GM12873 (cell line): ENCODE measurements around the gene KREMEN1.

Source experiments
- TF ChIP-seq, protein P1 (sequence below): IDR thresholded peaks from 2 replicates; pipeline ENCODE4 v1.5.1; 2012; ENCODE audit warnings: low read depth, mild to moderate bottlenecking, moderate library complexity, low read length, control low read depth; ENCODE audit not compliant: insufficient read depth; ENCODE audit errors: missing control alignments

KREMEN1 gene

DNA sequence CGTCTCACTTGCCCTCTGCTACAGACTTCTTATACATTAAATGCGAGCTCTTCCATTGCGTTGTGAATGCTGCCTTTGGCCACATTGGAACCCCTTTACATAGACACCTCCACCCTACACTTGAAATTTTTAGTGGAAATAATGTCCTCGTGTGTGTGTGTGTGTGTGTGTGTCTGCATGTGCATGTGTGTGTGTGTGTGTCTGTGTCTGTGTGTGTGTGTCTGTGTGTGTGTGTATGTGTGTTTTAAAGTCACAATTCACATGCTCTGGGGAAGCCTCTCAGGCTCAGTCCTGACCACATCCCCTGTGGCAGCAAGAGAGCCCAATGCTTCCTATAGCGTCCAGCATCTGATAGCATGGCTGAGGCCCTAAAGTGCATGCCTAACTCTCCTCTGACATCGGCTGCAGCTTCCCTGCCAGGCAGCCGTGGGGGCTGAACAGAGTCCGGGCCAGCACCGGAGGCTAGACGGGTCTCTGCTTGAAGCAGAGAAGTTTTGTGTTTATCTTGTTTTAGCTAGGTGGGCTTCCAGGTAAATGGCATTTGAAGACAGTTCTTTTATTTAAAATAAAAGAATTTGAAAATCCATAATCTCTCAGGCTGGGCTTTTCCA is 68.3 kb downstream of the KREMEN1 start:
- TF ChIP-seq, protein P1, sequence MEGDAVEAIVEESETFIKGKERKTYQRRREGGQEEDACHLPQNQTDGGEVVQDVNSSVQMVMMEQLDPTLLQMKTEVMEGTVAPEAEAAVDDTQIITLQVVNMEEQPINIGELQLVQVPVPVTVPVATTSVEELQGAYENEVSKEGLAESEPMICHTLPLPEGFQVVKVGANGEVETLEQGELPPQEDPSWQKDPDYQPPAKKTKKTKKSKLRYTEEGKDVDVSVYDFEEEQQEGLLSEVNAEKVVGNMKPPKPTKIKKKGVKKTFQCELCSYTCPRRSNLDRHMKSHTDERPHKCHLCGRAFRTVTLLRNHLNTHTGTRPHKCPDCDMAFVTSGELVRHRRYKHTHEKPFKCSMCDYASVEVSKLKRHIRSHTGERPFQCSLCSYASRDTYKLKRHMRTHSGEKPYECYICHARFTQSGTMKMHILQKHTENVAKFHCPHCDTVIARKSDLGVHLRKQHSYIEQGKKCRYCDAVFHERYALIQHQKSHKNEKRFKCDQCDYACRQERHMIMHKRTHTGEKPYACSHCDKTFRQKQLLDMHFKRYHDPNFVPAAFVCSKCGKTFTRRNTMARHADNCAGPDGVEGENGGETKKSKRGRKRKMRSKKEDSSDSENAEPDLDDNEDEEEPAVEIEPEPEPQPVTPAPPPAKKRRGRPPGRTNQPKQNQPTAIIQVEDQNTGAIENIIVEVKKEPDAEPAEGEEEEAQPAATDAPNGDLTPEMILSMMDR: no peak

DNA sequence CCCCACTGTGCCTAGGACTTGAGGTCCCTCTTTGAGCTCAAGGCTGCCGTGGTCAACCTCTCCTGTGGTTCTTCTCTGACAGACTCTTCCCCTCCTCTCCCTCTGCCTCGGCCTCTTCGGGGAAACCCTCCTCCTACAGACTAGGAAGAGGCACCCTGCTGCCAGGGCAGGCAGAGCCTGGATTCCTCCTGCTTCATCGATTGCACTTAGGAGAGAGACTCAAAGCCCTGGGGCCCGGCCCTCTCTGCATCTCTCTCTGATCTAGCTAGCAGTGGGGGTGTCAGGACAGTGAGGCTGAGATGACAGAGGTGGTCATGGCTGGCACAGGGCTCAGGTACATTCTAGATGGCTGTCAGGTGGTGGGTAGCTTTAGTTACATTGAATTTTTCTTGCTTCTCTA is 69.3 kb downstream of the KREMEN1 start:
- TF ChIP-seq, protein P1: no peak

DNA sequence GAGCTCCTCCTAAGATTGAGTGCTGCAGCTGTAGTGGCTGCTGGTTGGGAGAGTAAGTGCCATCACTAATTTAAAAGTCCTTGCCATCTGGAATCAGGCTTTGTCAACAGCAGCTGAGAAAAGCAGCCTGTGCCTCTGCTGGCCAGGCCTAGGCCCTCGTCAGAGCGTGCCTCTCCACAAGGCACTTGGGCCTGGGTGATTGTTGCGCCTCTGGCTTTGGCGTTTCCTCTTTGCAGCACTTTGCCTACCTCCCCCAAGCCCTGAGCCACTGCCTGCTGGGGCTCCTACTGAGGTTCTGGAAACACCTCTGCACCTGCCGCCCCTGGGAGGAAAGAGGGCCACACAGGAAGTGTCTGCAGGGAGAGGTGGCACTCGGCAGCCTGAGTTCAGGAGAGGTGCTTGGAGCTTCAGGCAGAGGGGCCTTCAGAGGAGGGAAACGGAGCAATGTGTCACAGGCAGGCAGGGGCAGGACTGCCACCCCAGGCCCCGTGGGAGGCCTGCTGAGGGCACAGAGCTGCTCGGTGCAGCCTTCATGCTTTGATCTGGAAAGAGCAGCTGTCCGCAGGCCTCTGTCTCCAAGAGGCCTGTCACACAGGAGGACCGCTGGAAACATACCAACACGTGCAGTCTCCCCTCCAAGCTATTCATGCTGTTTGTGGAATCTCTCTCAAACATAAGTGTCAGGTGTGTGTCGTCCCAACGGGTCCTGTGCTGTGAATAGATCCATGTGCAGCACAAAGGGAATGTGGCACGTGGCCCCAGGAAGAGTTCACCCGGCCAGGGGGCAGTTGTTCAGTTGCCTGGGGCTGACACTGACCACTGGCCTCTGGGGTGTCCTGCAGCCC is 71.3 kb downstream of the KREMEN1 start:
- TF ChIP-seq, protein P1: no peak

DNA sequence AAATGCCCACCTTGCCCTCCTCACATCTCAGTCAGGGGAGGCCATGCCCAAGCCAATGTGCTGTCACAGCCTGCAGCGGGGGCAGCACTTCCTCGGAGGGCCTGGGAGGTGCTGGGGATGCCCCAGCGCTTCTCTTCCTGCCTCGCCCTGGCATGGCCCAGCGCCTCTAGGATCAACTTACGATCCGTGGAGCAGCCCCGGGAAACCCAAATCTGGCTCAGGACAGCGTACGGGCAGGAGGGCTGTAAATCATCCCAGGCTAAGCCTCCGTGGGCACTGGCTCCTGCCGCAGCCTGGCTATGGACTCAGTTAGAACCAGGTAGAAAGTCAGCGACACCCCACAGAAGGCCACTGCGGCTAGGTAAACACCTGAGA is 71.9 kb downstream of the KREMEN1 start:
- TF ChIP-seq, protein P1: no peak

DNA sequence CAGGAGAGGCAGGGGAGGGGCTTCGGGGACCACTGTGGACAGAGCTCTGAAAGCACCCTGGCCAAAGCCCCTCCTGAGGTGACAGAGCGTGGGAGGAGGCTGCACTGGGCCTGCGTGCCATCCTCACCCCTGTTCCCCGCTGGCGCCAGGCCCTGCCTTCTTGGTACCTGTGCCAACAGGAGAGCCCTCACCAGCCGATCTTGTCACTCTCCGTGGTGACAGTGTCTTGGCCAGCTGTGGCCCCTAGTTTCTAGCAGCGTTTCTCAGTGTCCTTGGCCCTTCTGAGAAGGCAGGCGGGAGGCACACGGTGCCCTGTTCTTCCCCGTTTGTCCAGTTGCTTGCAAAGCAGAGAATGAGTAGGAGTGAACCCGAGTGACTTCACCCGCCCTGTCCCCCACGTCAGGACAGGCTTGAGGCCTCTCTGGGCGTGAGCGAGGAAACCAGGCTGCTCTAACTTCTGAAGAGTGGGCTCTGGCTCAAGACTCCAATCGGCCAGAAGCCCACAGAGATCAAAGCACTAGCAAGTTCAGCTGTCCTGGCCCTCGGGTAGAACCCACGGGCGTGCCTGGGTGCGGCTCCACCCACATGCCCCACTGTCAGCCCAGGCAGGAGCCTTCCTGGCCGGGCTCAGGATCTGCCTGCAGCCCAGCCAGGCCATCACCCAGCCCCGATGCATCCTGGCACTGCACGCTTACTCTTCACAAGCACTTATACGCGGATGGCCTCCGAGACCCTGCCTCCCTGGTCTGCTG is 72.7 kb downstream of the KREMEN1 start:
- TF ChIP-seq, protein P1: no peak

DNA sequence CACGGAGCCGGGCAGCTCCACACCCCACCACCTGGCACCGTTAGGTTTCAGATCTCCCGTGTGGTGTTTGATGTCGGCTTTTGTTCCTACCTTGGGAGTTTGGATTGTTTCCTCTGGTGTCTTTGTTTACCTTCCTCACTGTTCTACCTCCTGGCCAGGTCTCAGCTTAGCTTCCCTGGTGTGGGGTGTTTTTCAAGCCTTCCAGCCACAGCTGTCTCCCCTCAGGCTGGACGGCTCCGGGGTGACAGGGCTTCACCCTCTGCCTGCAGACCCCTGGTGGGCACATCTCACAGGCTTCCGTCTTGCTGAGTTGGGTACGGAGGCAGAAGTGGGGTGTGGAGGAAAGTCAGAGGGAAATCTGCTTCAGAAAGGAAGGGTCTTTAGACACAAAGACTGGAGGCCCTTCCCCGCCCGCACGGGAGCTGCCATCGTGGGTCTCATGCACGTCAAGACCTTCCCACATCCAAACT is 73.3 kb downstream of the KREMEN1 start:
- TF ChIP-seq, protein P1: no peak

DNA sequence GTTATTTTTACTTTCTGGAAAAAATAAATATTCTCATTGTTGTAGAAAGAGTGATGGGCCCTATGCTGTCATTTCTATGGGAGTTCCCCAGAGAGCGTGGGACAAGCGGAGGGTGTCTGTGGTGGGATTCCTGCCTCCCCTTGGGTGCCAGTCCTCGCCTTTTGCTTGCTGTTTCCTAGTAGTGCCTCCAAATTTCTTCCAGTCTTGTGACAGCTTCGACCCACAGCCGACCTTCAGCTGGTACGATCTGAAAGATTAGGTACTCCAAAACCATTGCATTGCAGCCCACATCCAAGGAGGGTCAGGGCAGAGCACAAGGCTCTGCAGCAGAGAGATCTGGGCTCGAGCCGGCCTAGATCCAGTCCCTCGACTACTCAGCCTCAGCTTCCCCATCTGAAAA is 73.9 kb downstream of the KREMEN1 start:
- TF ChIP-seq, protein P1: no peak
